ENCODE results near the gene SPC25.
A peak's percentile ranks its signal among the peaks of the same experiment; 100 is the strongest.
"Not testable (repeated sequence)": the region's sequence is repeated elsewhere in the genome, so short reads cannot be mapped to it uniquely, and the experiment has no call there.

The SPC25 gene

GRCh38 chr2:168890006-168890782 lies at the start of gene SPC25:
SPC25 (minus strand) TSS chr2:168890430; CDS start chr2:168889519, 911 bp downstream.
- peak; percentile 88 for DNase-seq

GRCh38 chr2:168939918-168940317 lies 49.7 kb upstream of the SPC25 start:
- DNase-seq = no peak

- no peak for DNase-seq
Measured at GRCh38 chr2:168939061-168939460, 48.8 kb upstream of the SPC25 start.

GRCh38 chr2:168935810-168936581 lies 45.8 kb upstream of the SPC25 start:
- DNase-seq = no peak

GRCh38 chr2:168934826-168935225 lies 44.6 kb upstream of the SPC25 start:
- no peak for DNase-seq

- not testable (repeated sequence) for DNase-seq
Measured at GRCh38 chr2:168932174-168932573, 41.9 kb upstream of the SPC25 start.

GRCh38 chr2:168930242-168930641 lies 40.0 kb upstream of the SPC25 start:
- DNase-seq = no peak

- no peak for DNase-seq
Measured at GRCh38 chr2:168929031-168929430, 38.8 kb upstream of the SPC25 start.

- no peak for DNase-seq
Measured at GRCh38 chr2:168928113-168928831, 38.0 kb upstream of the SPC25 start.

- DNase-seq = no peak
Measured at GRCh38 chr2:168926621-168927386, 36.6 kb upstream of the SPC25 start.

GRCh38 chr2:168920504-168921157 lies 30.4 kb upstream of the SPC25 start:
- DNase-seq = no peak

- DNase-seq = no peak
Measured at GRCh38 chr2:168916331-168916675, 26.1 kb upstream of the SPC25 start.

- no peak for DNase-seq
Measured at GRCh38 chr2:168915441-168916330, 25.5 kb upstream of the SPC25 start.

GRCh38 chr2:168913495-168913894 lies 23.3 kb upstream of the SPC25 start:
- DNase-seq = no peak

GRCh38 chr2:168912901-168913369 lies 22.7 kb upstream of the SPC25 start:
- no peak for DNase-seq

- no peak for DNase-seq
Measured at GRCh38 chr2:168912466-168912865, 22.2 kb upstream of the SPC25 start.

GRCh38 chr2:168910330-168910729 lies 20.1 kb upstream of the SPC25 start:
- DNase-seq = no peak

GRCh38 chr2:168907940-168908662 lies 17.9 kb upstream of the SPC25 start:
- DNase-seq = no peak

- no peak for DNase-seq
Measured at GRCh38 chr2:168904358-168904757, 14.1 kb upstream of the SPC25 start.

- no peak for DNase-seq
Measured at GRCh38 chr2:168903888-168904287, 13.7 kb upstream of the SPC25 start.
